IMR-90 (cell line): ENCODE results near the gene LENG1. TPM values are rescaled to one million over a fixed set of nuclear protein-coding genes. Genes with fewer than 3 reads are reported as not detected.

ENCODE experiments used
- ATAC-seq: fragments of 200-7000 bp; cut with Tn5 transposase; 2 replicates; pipeline ENCODE4 v1.9.1; 2020; ENCODE audit warnings: low read depth, mild to moderate bottlenecking, moderate library complexity
- BruUV-seq: library from RNA; stranded (reverse); fragments of 400-500 nt; replicated peaks from 2 replicates; lab custom pipeline; 2021; lab: Mats Ljungman, UMichigan
- CTCF ChIA-PET: fragments of 300-600 bp; formaldehyde crosslinking; extraction: SDS; loops from one replicate; lab custom pipeline; 2021; ENCODE audit warnings: antibody characterized with exemption; lab: Yijun Ruan, JAX
- POLR2A ChIA-PET: fragments of 300-600 bp; sonication (Branson Sonifier 250); formaldehyde crosslinking; loops from one replicate; lab custom pipeline; 2022; ENCODE audit warnings: antibody characterized with exemption; ENCODE audit not compliant: unreplicated experiment; lab: Charles Lee
- DNase-seq: peaks from one replicate; pipeline ENCODE4 v3.0.0; 2013
- H2AFZ ChIP-seq: replicated peaks from 2 replicates; pipeline ENCODE3; 2013; ENCODE audit warnings: low read length, mild to moderate bottlenecking; ENCODE audit not compliant: poor library complexity
- H2AK5ac ChIP-seq: 2 replicates; pipeline ENCODE4 v1.6.1; 2013; ENCODE audit warnings: low read depth, low read length, inconsistent platforms
- H2AK9ac ChIP-seq: replicated peaks from 2 replicates; pipeline ENCODE3; 2013; ENCODE audit warnings: mild to moderate bottlenecking, low read depth, low read length, moderate library complexity; ENCODE audit not compliant: poor library complexity
- H2BK120ac ChIP-seq: 2 replicates; pipeline ENCODE4 v1.6.1; 2013; ENCODE audit warnings: low read depth, low read length, inconsistent platforms
- H2BK15ac ChIP-seq: 3 replicates; pipeline ENCODE4 v1.6.1; 2013; ENCODE audit warnings: low read depth, low read length, inconsistent platforms
- H2BK20ac ChIP-seq: 2 replicates; pipeline ENCODE4 v1.6.1; 2013; ENCODE audit warnings: low read depth, mild to moderate bottlenecking, inconsistent platforms, low read length, moderate library complexity
- H2BK5ac ChIP-seq: 2 replicates; pipeline ENCODE4 v1.6.1; 2013; ENCODE audit warnings: mild to moderate bottlenecking, low read depth, low read length, inconsistent platforms; ENCODE audit not compliant: poor library complexity, severe bottlenecking
- H3K14ac ChIP-seq: replicated peaks from 2 replicates; pipeline ENCODE4 v1.6.1; 2013; ENCODE audit warnings: low read depth, low read length, inconsistent platforms
- H3K18ac ChIP-seq: 2 replicates; pipeline ENCODE4 v1.6.1; 2013; ENCODE audit warnings: low read depth, low read length, control low read depth
- H3K23ac ChIP-seq: 2 replicates; pipeline ENCODE4 v1.6.1; 2013; ENCODE audit warnings: low read depth, low read length, inconsistent platforms
- H3K27ac ChIP-seq: 2 replicates; pipeline ENCODE4 v1.5.1; 2013; ENCODE audit warnings: mild to moderate bottlenecking, control low read depth, low read length; ENCODE audit not compliant: insufficient read depth
- H3K27me3 ChIP-seq: 2 replicates; pipeline ENCODE4 v1.6.1; 2013; ENCODE audit warnings: low read length; ENCODE audit not compliant: control insufficient read depth, insufficient read depth
- H3K36me3 ChIP-seq: 2 replicates; pipeline ENCODE4 v1.6.1; 2013; ENCODE audit warnings: low read length, mixed read lengths; ENCODE audit not compliant: control insufficient read depth, insufficient read depth
- H3K4ac ChIP-seq: 2 replicates; pipeline ENCODE4 v1.6.1; 2013; ENCODE audit warnings: low read depth, low read length, inconsistent platforms
- H3K4me1 ChIP-seq: 2 replicates; pipeline ENCODE4 v1.6.1; 2013; ENCODE audit warnings: low read length, mixed read lengths; ENCODE audit not compliant: control insufficient read depth, insufficient read depth
- H3K4me2 ChIP-seq: 2 replicates; pipeline ENCODE4 v1.6.1; 2013; ENCODE audit warnings: low read depth, mild to moderate bottlenecking, control low read depth, low read length, moderate library complexity
- H3K4me3 ChIP-seq: 2 replicates; pipeline ENCODE4 v1.5.1; 2013; ENCODE audit warnings: low read depth, mild to moderate bottlenecking, control low read depth, low read length, moderate library complexity; ENCODE audit not compliant: insufficient read depth
- H3K56ac ChIP-seq: 2 replicates; pipeline ENCODE4 v1.6.1; 2013; ENCODE audit warnings: low read length, inconsistent platforms; ENCODE audit not compliant: insufficient read depth; ENCODE audit errors: extremely low read depth
- H3K79me1 ChIP-seq, 2 experiments: 2 replicates each; pipeline ENCODE4 v1.6.1; 2013; ENCODE audit warnings: low read length in 2 of 2, inconsistent platforms in 1 of 2, low read depth in 1 of 2
- H3K9ac ChIP-seq: 2 replicates; pipeline ENCODE4 v1.6.1; 2013; ENCODE audit warnings: low read depth, low read length, control low read depth
- H3K9me1 ChIP-seq: 2 replicates; pipeline ENCODE4 v1.6.1; 2013; ENCODE audit warnings: low read length, inconsistent platforms; ENCODE audit not compliant: insufficient read depth
- H3K9me3 ChIP-seq: 2 replicates; pipeline ENCODE4 v1.6.1; 2013; ENCODE audit warnings: low read length; ENCODE audit not compliant: control insufficient read depth, insufficient read depth
- H4K20me1 ChIP-seq: 2 replicates; pipeline ENCODE4 v1.6.1; 2013; ENCODE audit warnings: low read length, inconsistent platforms; ENCODE audit not compliant: insufficient read depth
- H4K5ac ChIP-seq: 2 replicates; pipeline ENCODE4 v1.6.1; 2013; ENCODE audit warnings: mild to moderate bottlenecking, low read depth, low read length, control low read depth
- H4K8ac ChIP-seq, 2 experiments: 2 replicates each; pipeline ENCODE4 v1.6.1; 2013; ENCODE audit warnings: low read depth in 2 of 2, low read length in 2 of 2, control low read depth in 1 of 2, inconsistent platforms in 1 of 2
- H4K91ac ChIP-seq: 2 replicates; pipeline ENCODE4 v1.6.1; 2013; ENCODE audit warnings: low read depth, low read length, inconsistent platforms; ENCODE audit not compliant: insufficient read depth
- BHLHE40 ChIP-seq: fragments of 150-350 bp; IDR thresholded peaks from 2 replicates; pipeline ENCODE4 v1.6.1; 2016; ENCODE audit warnings: mild to moderate bottlenecking, low read depth, low read length
- CEBPB ChIP-seq: IDR thresholded peaks from 2 replicates; pipeline ENCODE4 v1.6.1; 2012; ENCODE audit warnings: low read depth, low read length, improper control_type of control experiment
- CHD1 ChIP-seq: IDR thresholded peaks from 2 replicates; pipeline ENCODE4 v1.6.1; 2012; ENCODE audit warnings: low read depth, low read length, improper control_type of control experiment
- CTCF ChIP-seq: conservative IDR thresholded peaks from 2 replicates; pipeline ENCODE4 v1.5.1; 2012; ENCODE audit warnings: mild to moderate bottlenecking, low read depth, low read length, improper control_type of control experiment
- ELK1 ChIP-seq: fragments of 150-350 bp; IDR thresholded peaks from 2 replicates; pipeline ENCODE4 v1.6.1; 2016; ENCODE audit warnings: low read depth, mild to moderate bottlenecking, low read length, moderate library complexity, borderline replicate concordance
- FOS ChIP-seq: fragments of 150-350 bp; IDR thresholded peaks from 2 replicates; pipeline ENCODE4 v1.6.1; 2016; ENCODE audit warnings: low read depth, low read length
- MAFK ChIP-seq: IDR thresholded peaks from 2 replicates; pipeline ENCODE4 v1.6.1; 2012; ENCODE audit warnings: low read depth, low read length, improper control_type of control experiment
- MAZ ChIP-seq: IDR thresholded peaks from 2 replicates; pipeline ENCODE4 v1.6.1; 2012; ENCODE audit warnings: low read depth, mild to moderate bottlenecking, low read length, improper control_type of control experiment, moderate library complexity, borderline replicate concordance
- MXI1 ChIP-seq: IDR thresholded peaks from 2 replicates; pipeline ENCODE4 v1.6.1; 2012; ENCODE audit warnings: low read depth, mild to moderate bottlenecking, low read length, moderate library complexity, borderline replicate concordance
- NFE2L2 ChIP-seq: fragments of 150-350 bp; IDR thresholded peaks from 2 replicates; pipeline ENCODE4 v1.6.1; 2016; ENCODE audit warnings: low read depth, mild to moderate bottlenecking, low read length
- POLR2A ChIP-seq: IDR thresholded peaks from 2 replicates; pipeline ENCODE4 v1.6.1; 2012; ENCODE audit warnings: mild to moderate bottlenecking, low read depth, low read length
- RAD21 ChIP-seq: IDR thresholded peaks from 2 replicates; pipeline ENCODE4 v1.6.1; 2012; ENCODE audit warnings: low read length, improper control_type of control experiment
- RCOR1 ChIP-seq: IDR thresholded peaks from 2 replicates; pipeline ENCODE4 v1.6.1; 2012; ENCODE audit warnings: mild to moderate bottlenecking, low read length, improper control_type of control experiment; ENCODE audit not compliant: insufficient replicate concordance
- RFX5 ChIP-seq: IDR thresholded peaks from 2 replicates; pipeline ENCODE4 v1.8.0; 2012; ENCODE audit warnings: low read depth, mild to moderate bottlenecking, low read length, moderate library complexity
- SMC3 ChIP-seq: fragments of 150-350 bp; IDR thresholded peaks from 2 replicates; pipeline ENCODE4 v1.6.1; 2016; ENCODE audit warnings: low read depth, mild to moderate bottlenecking, antibody characterized with exemption, low read length, moderate library complexity
- USF2 ChIP-seq: fragments of 150-350 bp; IDR thresholded peaks from 2 replicates; pipeline ENCODE4 v1.6.1; 2017; ENCODE audit warnings: mild to moderate bottlenecking, antibody characterized with exemption, low read length, low read depth
- WGBS, 2 experiments: methylation state at CpG; one replicate each; pipeline versions ENCODE4 v1.1.5 to v1.1.7; 2013; ENCODE audit warnings: missing lambda C conversion rate in 2 of 2; ENCODE audit not compliant: insufficient read length in 1 of 2; ENCODE audit errors: extremely low coverage in 2 of 2; 5-methylcytosine and 5-hydroxymethylcytosine counted together
- dilution Hi-C: fragments of 300-500 bp; cut with HindIII; formaldehyde crosslinking; loops from one replicate; pipeline ENCODE4 v1.14.3; 2018; ENCODE audit warnings: low sequenced_read_pairs; ENCODE audit not compliant: unreplicated experiment
- in situ Hi-C: fragments of 300-500 bp; cut with MboI; formaldehyde crosslinking; loops from 3 replicates; pipeline ENCODE4 v1.14.3; 2019; ENCODE audit warnings: low sequenced_read_pairs, inconsistent platforms, mixed read lengths
- intact Hi-C: fragments of 100-400 bp; cut with micrococcal nuclease; formaldehyde crosslinking; loops from 2 replicates; pipeline ENCODE4 v1.10.0; 2022
- polyA plus RNA-seq, 3 experiments: library from polyadenylated mRNA; depleted of rRNA; stranded (reverse); fragments of >200 nt; gene quantifications; 2 replicates each; pipeline ENCODE4 v1.2.3, GENCODE V29; 2012; ENCODE audit warnings: low replicate concordance in 1 of 3
- total RNA-seq: library from RNA; depleted of rRNA; stranded (reverse); fragments of >200 nt; gene quantifications from 2 replicates; pipeline ENCODE4 v1.2.3, GENCODE V29; 2012

Gene LENG1
- total and polyA plus RNA-seq, 2 of the 4 experiments (the other 2 are of a cell fraction), result 2.7 to 5.3 TPM

GRCh38 chr19:54183431-54183830 lies 23.9 kb upstream of the LENG1 start:
- H3K9me3 ChIP-seq, result no peaks in the 10 kb centered on the region
- CTCF ChIA-PET, result no interaction called here
- dilution Hi-C loops, result no loop called here

More at GRCh38 chr19:54183431-54183830, 23.9 kb upstream of the LENG1 start:
- Histone ChIP-seq H3K4ac (no peak overlapping the region), H3K79me1 (peaks cover 12 to 41% of the 10 kb centered on the region in 2 experiments), H4K20me1 (peaks cover 9% of the 10 kb centered on the region; the same call in 1 of the 2 replicates), H3K4me3 (no peak overlapping the region), H2AFZ (no peak overlapping the region), H4K5ac (no peak overlapping the region), H3K23ac (no peak overlapping the region), H2AK5ac (no peak overlapping the region), H3K4me2 (no peak overlapping the region), H4K8ac (no peak overlapping the region), H3K4me1 (peaks cover 2% of the 10 kb centered on the region), H2BK15ac (no peak overlapping the region), H2BK120ac (no peak overlapping the region), H4K91ac (no peak overlapping the region), H3K27me3 (no peaks in the 10 kb centered on the region), H3K36me3 (peaks cover 50% of the 10 kb centered on the region), H2AK9ac (no peak overlapping the region), H2BK5ac (no peak overlapping the region), H3K9ac (no peak overlapping the region), H3K56ac (no peak overlapping the region), H3K9me1 (peaks cover 3% of the 10 kb centered on the region; the same call in 1 of the 2 replicates), H3K14ac (no peak overlapping the region), H3K27ac (no peak overlapping the region), H2BK20ac (no peak overlapping the region), H3K18ac (no peak overlapping the region)
- no peak for DNase-seq
- no TSS peak for BruUV-seq
- in situ Hi-C loops, result no loop called here
- ATAC-seq, result no peak
- POLR2A ChIA-PET, result no interaction called here
- intact Hi-C loops, result no loop called here
- TF ChIP-seq MAZ (no peak), USF2 (no peak), RFX5 (no peak), CTCF (no peak), RAD21 (no peak), RCOR1 (no peak), FOS (no peak), MAFK (no peak), POLR2A (no peak), BHLHE40 (no peak), MXI1 (no peak), ELK1 (no peak), CHD1 (no peak), CEBPB (no peak), NFE2L2 (no peak), SMC3 (no peak)
- WGBS, 2 experiments, result 89% methylated on average over 4 of the region's 11 CpGs; no CpG with 5 or more reads in 1 of the 2 experiments
